SK-N-SH treated with all-trans-retinoic acid at 6 μM for 48 hours (cell line): Measurements from ENCODE around the gene KCND2.

Experiments used
- ATAC-seq: fragments of 200-7000 bp; cut with Tn5 transposase; 3 replicates; pipeline ENCODE4 v1.9.1; 2020; ENCODE audit warnings: mild to moderate bottlenecking, moderate library complexity
- BACH2 ChIP-seq: fragments of 250-450 bp; sonication (Bioruptor Pico); IDR thresholded peaks from 2 replicates; pipeline ENCODE4 v1.9.0; 2021; ENCODE audit warnings: mild to moderate bottlenecking, borderline replicate concordance
- ESRRG ChIP-seq: fragments of 250-450 bp; sonication (Bioruptor Pico); IDR thresholded peaks from 2 replicates; pipeline ENCODE4 v1.6.1; 2021; ENCODE audit warnings: mild to moderate bottlenecking
- ISL1 ChIP-seq: fragments of 250-450 bp; sonication (Bioruptor Pico); IDR thresholded peaks from 2 replicates; pipeline ENCODE4 v2.1.2; 2022; ENCODE audit warnings: mild to moderate bottlenecking, moderate library complexity
- RARB ChIP-seq: fragments of 250-450 bp; sonication (Bioruptor Pico); IDR thresholded peaks from 2 replicates; pipeline ENCODE4 v1.8.0; 2021; ENCODE audit warnings: mild to moderate bottlenecking, moderate library complexity
- SNAI2 ChIP-seq: fragments of 250-450 bp; sonication (Bioruptor Pico); IDR thresholded peaks from 2 replicates; pipeline ENCODE4 v1.5.0; 2020; ENCODE audit warnings: mild to moderate bottlenecking, moderate library complexity
- TCF4 ChIP-seq: fragments of 250-450 bp; sonication (Bioruptor Pico); IDR thresholded peaks from 2 replicates; pipeline ENCODE4 v1.8.0; 2021; ENCODE audit warnings: mild to moderate bottlenecking, moderate library complexity, borderline replicate concordance
- TOX ChIP-seq: fragments of 250-450 bp; sonication (Bioruptor Pico); IDR thresholded peaks from 2 replicates; pipeline ENCODE4 v1.8.0; 2021; ENCODE audit warnings: mild to moderate bottlenecking, moderate library complexity, borderline replicate concordance
- ZNF565 ChIP-seq: fragments of 450-650 bp; formaldehyde crosslinking; conservative IDR thresholded peaks from 2 replicates; pipeline ENCODE4 v1.5.0; 2020; ENCODE audit warnings: low read depth, mild to moderate bottlenecking, moderate library complexity
- ZNF70 ChIP-seq: fragments of 450-650 bp; formaldehyde crosslinking; IDR thresholded peaks from 2 replicates; pipeline ENCODE4 v1.5.0; 2020; ENCODE audit warnings: mild to moderate bottlenecking, moderate library complexity
- ZNF8 ChIP-seq: fragments of 450-650 bp; formaldehyde crosslinking; IDR thresholded peaks from 2 replicates; pipeline ENCODE4 v1.5.0; 2020; ENCODE audit warnings: mild to moderate bottlenecking, moderate library complexity
- TF ChIP-seq, protein P1 (sequence below): fragments of 250-450 bp; sonication (Bioruptor Pico); IDR thresholded peaks from 2 replicates; pipeline ENCODE4 v1.5.1; 2021; ENCODE audit warnings: mild to moderate bottlenecking, moderate library complexity
- TF ChIP-seq, protein P2 (sequence below): fragments of 250-450 bp; sonication (Bioruptor Pico); IDR thresholded peaks from 2 replicates; pipeline ENCODE4 v1.5.1; 2020; ENCODE audit warnings: low read depth, mild to moderate bottlenecking, moderate library complexity
- TF ChIP-seq, protein P3 (sequence below): fragments of 250-450 bp; sonication (Bioruptor Pico); IDR thresholded peaks from 2 replicates; pipeline ENCODE4 v1.5.0; 2020; ENCODE audit warnings: mild to moderate bottlenecking, moderate library complexity
- TF ChIP-seq, protein P4 (sequence below): fragments of 250-450 bp; sonication (Bioruptor Pico); IDR thresholded peaks from 2 replicates; pipeline ENCODE4 v1.8.0; 2021; ENCODE audit warnings: low read depth, mild to moderate bottlenecking, moderate library complexity, borderline replicate concordance

KCND2 gene

DNA sequence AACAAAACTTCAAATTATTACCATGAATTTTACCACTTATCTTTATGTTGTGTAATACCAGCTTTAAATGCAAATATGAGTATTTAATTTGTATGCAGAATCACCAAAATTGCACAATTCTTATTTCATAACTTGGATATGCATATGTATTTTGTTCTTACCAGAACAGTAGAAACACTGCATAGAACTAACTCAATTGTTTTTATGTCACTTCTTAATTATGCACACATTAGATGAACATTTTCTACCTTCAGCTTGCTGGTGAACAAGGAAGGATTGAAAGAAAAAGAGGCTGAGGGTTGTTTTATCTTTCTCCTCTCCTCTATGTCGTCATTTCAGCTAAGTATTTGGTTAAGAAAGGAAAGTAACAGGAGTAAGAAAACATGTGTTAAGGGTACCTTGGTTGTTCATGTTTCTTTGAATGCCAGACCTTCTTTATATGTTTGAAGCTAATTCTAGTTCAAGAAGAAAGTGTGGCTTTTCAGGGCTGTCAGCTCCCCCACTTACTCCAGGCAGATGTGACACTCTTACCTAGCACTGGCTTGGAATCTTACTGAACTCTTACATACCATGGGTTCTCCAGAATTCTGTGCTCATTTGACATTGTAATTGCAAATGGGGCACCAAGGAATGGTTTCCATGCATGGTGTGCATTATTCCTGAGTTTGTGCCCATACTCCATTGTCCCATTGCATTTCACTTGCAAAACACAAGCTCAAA, 436.4 kb downstream of the KCND2 start:
- no peak for ATAC-seq
- TF ChIP-seq, protein P1, sequence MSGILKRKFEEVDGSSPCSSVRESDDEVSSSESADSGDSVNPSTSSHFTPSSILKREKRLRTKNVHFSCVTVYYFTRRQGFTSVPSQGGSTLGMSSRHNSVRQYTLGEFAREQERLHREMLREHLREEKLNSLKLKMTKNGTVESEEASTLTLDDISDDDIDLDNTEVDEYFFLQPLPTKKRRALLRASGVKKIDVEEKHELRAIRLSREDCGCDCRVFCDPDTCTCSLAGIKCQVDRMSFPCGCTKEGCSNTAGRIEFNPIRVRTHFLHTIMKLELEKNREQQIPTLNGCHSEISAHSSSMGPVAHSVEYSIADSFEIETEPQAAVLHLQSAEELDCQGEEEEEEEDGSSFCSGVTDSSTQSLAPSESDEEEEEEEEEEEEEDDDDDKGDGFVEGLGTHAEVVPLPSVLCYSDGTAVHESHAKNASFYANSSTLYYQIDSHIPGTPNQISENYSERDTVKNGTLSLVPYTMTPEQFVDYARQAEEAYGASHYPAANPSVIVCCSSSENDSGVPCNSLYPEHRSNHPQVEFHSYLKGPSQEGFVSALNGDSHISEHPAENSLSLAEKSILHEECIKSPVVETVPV (CRISPR knock-in tag): no peak
- TF ChIP-seq, protein P2, sequence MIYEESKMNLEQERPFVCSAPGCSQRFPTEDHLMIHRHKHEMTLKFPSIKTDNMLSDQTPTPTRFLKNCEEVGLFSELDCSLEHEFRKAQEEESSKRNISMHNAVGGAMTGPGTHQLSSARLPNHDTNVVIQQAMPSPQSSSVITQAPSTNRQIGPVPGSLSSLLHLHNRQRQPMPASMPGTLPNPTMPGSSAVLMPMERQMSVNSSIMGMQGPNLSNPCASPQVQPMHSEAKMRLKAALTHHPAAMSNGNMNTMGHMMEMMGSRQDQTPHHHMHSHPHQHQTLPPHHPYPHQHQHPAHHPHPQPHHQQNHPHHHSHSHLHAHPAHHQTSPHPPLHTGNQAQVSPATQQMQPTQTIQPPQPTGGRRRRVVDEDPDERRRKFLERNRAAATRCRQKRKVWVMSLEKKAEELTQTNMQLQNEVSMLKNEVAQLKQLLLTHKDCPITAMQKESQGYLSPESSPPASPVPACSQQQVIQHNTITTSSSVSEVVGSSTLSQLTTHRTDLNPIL (CRISPR knock-in tag): no peak
- no peak for TF ChIP-seq ESRRG (CRISPR knock-in tag)
- TF ChIP-seq, all 23 proteins: peak for 0

DNA sequence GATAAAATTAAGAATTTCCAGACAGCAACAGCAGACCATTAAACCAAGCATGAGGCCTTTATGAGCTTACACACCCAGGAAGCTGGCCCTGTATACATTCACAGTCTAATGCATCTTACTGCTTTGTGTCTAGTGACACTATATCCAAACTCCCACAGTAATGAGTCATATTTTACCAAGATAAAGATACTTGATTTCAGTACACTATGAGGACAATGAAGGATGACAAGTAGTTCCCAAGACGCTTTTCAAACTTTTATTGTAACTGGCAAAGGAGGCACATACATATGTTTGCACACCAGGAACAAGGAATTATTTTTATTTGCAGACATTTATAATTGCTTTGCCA, 437.0 kb downstream of the KCND2 start:
- TF ChIP-seq TOX (no peak), TCF4 (CRISPR knock-in tag) (no peak), BACH2 (CRISPR knock-in tag) (no peak)
- TF ChIP-seq, protein P3, sequence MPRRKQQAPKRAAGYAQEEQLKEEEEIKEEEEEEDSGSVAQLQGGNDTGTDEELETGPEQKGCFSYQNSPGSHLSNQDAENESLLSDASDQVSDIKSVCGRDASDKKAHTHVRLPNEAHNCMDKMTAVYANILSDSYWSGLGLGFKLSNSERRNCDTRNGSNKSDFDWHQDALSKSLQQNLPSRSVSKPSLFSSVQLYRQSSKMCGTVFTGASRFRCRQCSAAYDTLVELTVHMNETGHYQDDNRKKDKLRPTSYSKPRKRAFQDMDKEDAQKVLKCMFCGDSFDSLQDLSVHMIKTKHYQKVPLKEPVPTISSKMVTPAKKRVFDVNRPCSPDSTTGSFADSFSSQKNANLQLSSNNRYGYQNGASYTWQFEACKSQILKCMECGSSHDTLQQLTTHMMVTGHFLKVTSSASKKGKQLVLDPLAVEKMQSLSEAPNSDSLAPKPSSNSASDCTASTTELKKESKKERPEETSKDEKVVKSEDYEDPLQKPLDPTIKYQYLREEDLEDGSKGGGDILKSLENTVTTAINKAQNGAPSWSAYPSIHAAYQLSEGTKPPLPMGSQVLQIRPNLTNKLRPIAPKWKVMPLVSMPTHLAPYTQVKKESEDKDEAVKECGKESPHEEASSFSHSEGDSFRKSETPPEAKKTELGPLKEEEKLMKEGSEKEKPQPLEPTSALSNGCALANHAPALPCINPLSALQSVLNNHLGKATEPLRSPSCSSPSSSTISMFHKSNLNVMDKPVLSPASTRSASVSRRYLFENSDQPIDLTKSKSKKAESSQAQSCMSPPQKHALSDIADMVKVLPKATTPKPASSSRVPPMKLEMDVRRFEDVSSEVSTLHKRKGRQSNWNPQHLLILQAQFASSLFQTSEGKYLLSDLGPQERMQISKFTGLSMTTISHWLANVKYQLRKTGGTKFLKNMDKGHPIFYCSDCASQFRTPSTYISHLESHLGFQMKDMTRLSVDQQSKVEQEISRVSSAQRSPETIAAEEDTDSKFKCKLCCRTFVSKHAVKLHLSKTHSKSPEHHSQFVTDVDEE: no peak
- TF ChIP-seq, protein P4, sequence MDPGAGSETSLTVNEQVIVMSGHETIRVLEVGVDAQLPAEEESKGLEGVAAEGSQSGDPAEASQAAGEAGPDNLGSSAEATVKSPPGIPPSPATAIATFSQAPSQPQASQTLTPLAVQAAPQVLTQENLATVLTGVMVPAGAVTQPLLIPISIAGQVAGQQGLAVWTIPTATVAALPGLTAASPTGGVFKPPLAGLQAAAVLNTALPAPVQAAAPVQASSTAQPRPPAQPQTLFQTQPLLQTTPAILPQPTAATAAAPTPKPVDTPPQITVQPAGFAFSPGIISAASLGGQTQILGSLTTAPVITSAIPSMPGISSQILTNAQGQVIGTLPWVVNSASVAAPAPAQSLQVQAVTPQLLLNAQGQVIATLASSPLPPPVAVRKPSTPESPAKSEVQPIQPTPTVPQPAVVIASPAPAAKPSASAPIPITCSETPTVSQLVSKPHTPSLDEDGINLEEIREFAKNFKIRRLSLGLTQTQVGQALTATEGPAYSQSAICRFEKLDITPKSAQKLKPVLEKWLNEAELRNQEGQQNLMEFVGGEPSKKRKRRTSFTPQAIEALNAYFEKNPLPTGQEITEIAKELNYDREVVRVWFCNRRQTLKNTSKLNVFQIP (CRISPR knock-in tag): no peak
- TF ChIP-seq, protein P2 (CRISPR knock-in tag): no peak
- no peak for ATAC-seq

DNA sequence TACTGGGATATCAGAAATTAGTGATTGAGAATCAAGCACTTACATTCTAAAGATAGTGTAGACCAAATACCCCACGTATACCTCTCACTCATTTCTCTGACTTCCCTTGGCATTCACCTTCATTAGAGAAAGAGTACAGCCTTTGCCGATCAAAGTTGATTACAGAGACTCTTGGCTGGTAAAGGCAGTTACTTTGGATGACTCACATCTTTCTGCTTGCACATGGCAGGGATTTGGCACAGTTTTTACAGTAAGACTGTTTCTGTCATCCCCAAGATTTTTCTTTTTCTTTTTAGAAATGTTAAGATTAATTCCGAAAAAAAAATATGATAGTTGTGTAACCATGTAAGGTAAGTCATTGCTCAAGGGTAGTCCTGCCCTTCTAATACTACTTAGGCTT, 442.0 kb downstream of the KCND2 start:
- ATAC-seq: no peak
- TF ChIP-seq, protein P4 (CRISPR knock-in tag): no peak
- no peak for TF ChIP-seq TOX
- no peak for TF ChIP-seq ISL1 (CRISPR knock-in tag)
- no peak for TF ChIP-seq TCF4 (CRISPR knock-in tag)
- TF ChIP-seq, protein P1 (CRISPR knock-in tag): no peak
- no peak for TF ChIP-seq BACH2 (CRISPR knock-in tag)
- no peak for TF ChIP-seq ZNF70
- no peak for TF ChIP-seq RARB (CRISPR knock-in tag)
- TF ChIP-seq ZNF565: no peak
- TF ChIP-seq SNAI2 (CRISPR knock-in tag): no peak
- no peak for TF ChIP-seq ZNF8 (CRISPR knock-in tag)
